Measurements from ENCODE around the gene CALD1. TPM values are rescaled to one million over a fixed set of nuclear protein-coding genes. Genes with fewer than 3 reads are reported as not detected.

Gene CALD1
- total RNA-seq, 3 donors from 2014 or later, result 252 to 335 (median 266) TPM

DNA sequence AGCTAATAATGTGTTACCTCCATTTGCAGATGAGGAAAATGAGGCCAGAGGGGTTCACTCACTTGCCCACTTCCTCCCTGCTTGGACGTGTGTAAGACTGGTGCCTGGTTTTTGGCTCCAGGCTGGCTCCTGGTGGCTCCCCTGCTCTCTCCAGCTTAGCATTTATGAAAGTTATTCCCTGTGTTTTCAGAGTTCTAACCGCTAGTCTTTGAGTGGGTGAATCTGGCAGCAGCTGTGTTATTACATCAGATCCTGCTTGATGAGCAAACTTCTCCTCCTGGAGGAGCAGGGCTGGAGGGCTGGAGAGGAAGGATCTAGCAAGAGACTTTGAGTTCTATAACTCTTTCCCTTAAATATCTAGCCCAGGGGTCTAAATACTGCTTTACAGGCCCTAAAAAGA lies 125.9 kb downstream of the CALD1 start:
- no peaks in the 10 kb centered on the region for H3K27me3 ChIP-seq
- peak in 1 of 2 donors; percentile 88 for DNase-seq (ENCODE audit: low spot score in 2 of 2)
- H3K4me3 ChIP-seq, result peak overlapping the region in 1 of 3 donors; percentile 17
- no peaks in the 10 kb centered on the region for H3K36me3 ChIP-seq
- peaks cover 3 to 7% of the 10 kb centered on the region in 2 donors for H3K4me1 ChIP-seq
- TF ChIP-seq POLR2A (IDR thresholded peaks at IDR 0.05), result no peak
- TF ChIP-seq POLR2AphosphoS5 (IDR thresholded peaks at IDR 0.05), result peak in 1 of 3 donors; percentile 62
- TF ChIP-seq, protein P1, sequence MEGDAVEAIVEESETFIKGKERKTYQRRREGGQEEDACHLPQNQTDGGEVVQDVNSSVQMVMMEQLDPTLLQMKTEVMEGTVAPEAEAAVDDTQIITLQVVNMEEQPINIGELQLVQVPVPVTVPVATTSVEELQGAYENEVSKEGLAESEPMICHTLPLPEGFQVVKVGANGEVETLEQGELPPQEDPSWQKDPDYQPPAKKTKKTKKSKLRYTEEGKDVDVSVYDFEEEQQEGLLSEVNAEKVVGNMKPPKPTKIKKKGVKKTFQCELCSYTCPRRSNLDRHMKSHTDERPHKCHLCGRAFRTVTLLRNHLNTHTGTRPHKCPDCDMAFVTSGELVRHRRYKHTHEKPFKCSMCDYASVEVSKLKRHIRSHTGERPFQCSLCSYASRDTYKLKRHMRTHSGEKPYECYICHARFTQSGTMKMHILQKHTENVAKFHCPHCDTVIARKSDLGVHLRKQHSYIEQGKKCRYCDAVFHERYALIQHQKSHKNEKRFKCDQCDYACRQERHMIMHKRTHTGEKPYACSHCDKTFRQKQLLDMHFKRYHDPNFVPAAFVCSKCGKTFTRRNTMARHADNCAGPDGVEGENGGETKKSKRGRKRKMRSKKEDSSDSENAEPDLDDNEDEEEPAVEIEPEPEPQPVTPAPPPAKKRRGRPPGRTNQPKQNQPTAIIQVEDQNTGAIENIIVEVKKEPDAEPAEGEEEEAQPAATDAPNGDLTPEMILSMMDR (IDR thresholded peaks at IDR 0.05), result peak in 1 of 3 donors; percentile 44
- intact Hi-C loops (cut with DNase I; ENCODE audit: low total_unique reads), result no loop called here
- H3K27ac ChIP-seq, result peak overlapping the region; percentile 71 to 87
- no peaks in the 10 kb centered on the region for H3K9me3 ChIP-seq

DNA sequence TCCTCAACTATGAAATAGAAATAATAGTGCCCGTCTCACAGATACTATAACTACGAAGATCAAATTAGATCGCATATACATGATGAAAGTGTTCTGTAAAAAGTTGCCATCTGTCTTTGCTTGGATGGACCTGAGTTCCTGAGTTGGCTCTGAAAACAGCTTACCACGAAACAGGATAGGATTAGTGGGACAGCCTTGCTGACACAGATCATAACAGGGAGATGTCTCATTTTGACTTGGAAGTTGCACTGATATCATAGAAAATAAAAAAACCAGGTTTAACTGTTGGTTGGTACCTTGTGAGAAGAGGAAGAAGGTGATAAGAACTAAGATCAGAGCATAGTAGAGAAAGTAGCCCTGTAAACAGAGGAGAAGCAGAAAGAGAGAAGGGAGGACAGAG lies 127.6 kb downstream of the CALD1 start:
- H3K9me3 ChIP-seq, result no peaks in the 10 kb centered on the region
- peak overlapping the region in 1 of 2 donors; percentile 87 for H3K27ac ChIP-seq
- TF ChIP-seq POLR2A (IDR thresholded peaks at IDR 0.05), result no peak
- TF ChIP-seq POLR2AphosphoS5 (IDR thresholded peaks at IDR 0.05), result no peak
- TF ChIP-seq, protein P1 (IDR thresholded peaks at IDR 0.05), result no peak
- no peaks in the 10 kb centered on the region for H3K36me3 ChIP-seq
- H3K27me3 ChIP-seq, result no peaks in the 10 kb centered on the region
- peaks cover 3 to 7% of the 10 kb centered on the region in 2 donors for H3K4me1 ChIP-seq
- intact Hi-C loops (cut with DNase I; ENCODE audit: low total_unique reads), result no loop called here
- no peak overlapping the region for H3K4me3 ChIP-seq
- DNase-seq (ENCODE audit: low spot score in 2 of 2), result no peak

DNA sequence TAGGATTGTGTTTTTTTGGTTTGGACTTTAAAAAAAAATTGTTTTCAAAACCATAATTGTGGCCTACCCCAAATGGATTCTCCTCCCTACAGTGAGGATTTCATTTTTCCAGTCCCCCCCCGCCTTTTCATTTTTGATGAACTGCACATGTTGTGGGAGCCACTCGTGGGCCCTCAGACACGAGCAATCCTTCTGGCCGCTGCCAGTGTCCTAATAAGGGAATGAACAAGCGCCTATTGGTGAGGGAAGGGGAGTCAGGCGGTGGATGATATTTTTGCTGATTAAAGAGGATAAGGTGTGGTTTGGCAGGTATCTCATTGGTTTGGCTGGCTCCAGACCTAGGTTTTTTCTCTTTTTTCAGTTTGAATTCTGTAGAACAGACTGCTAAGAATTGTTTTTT lies 128.2 kb downstream of the CALD1 start:
- intact Hi-C loops (cut with DNase I; ENCODE audit: low total_unique reads), result no loop called here
- peak in 1 of 2 donors; percentile 83 for DNase-seq (ENCODE audit: low spot score in 2 of 2)
- no peak for TF ChIP-seq POLR2A (IDR thresholded peaks at IDR 0.05)
- peak in 1 of 3 donors; percentile 56 for TF ChIP-seq POLR2AphosphoS5 (IDR thresholded peaks at IDR 0.05)
- TF ChIP-seq, protein P1 (IDR thresholded peaks at IDR 0.05), result peak in 1 of 3 donors; percentile 24
- Histone ChIP-seq H3K4me1 (peaks cover 3 to 7% of the 10 kb centered on the region in 2 donors), H3K27me3 (no peaks in the 10 kb centered on the region), H3K4me3 (no peak overlapping the region), H3K9me3 (no peaks in the 10 kb centered on the region), H3K27ac (peak overlapping the region; percentile 41 to 87), H3K36me3 (no peaks in the 10 kb centered on the region)

DNA sequence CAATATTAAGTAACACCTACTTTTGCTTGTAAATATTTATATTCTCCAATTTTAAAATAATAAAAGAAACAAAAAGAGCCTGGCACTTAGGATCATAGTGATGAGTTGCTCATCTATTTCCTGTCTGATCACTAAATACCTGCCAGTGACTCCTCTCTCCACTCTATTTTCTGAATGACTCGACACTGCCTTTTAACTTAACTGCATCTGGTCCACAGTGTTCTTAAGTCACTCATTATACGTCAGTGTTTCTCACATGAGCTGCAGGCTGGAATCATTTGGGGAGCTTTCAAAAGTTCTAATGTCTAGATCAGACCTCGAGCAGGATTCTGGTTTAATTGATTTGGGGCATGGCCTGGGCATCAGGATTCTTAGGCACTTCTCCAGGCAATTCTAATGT lies 128.9 kb downstream of the CALD1 start:
- peak overlapping the region; percentile 50 to 87 for H3K27ac ChIP-seq
- no peaks in the 10 kb centered on the region for H3K9me3 ChIP-seq
- TF ChIP-seq POLR2A (IDR thresholded peaks at IDR 0.05), result no peak
- TF ChIP-seq, protein P1 (IDR thresholded peaks at IDR 0.05), result no peak
- TF ChIP-seq POLR2AphosphoS5 (IDR thresholded peaks at IDR 0.05), result no peak

DNA sequence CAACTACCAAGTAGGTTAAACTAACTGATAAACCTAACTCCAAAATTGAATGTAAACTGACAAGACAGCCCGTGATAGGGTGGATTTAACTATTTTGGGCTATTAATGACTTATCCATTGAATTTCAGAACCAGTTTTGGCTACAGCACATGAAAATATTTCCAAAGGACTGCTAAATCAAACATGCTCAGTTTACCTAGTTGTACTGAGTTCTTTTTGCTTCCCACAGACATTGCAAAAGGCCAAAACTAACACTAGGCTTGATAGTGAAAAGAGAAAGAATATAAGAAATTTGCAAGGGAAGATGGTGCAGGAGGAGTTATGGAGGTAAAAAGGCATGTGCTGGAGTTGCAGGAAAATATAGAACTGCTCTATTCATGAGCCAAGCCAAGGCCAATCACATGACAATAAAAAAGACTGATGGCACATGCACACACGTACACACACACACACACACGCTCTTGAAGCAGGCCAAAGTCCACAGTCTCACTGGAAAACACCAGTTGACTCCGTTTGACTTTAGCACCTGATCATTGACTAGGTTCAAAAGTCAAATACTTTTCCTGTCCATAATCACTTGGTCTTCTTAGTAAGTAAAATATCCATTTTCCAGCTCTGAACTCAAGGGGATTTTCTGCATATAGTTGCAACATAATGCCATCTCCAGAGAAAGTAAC lies 130.9 kb downstream of the CALD1 start:
- TF ChIP-seq POLR2A (IDR thresholded peaks at IDR 0.05) (no peak), POLR2AphosphoS5 (IDR thresholded peaks at IDR 0.05) (no peak)
- TF ChIP-seq, protein P1 (IDR thresholded peaks at IDR 0.05), result no peak
- no peak overlapping the region for H3K27ac ChIP-seq
- no peaks in the 10 kb centered on the region for H3K9me3 ChIP-seq
- intact Hi-C loops (cut with DNase I; ENCODE audit: low total_unique reads), result no loop called here
- no peak overlapping the region for H3K4me3 ChIP-seq
- DNase-seq (ENCODE audit: low spot score in 2 of 2), result no peak
- H3K27me3 ChIP-seq, result no peaks in the 10 kb centered on the region
- peaks cover 0 to 3% of the 10 kb centered on the region in 2 donors for H3K4me1 ChIP-seq
- no peaks in the 10 kb centered on the region for H3K36me3 ChIP-seq

More for the DNA sequence above, 128.9 kb downstream of the CALD1 start:
- H3K4me1 ChIP-seq, result peaks cover under 1 to 3% of the 10 kb centered on the region in 2 donors
- no peaks in the 10 kb centered on the region for H3K36me3 ChIP-seq
- H3K27me3 ChIP-seq, result no peaks in the 10 kb centered on the region
- no peak overlapping the region for H3K4me3 ChIP-seq
- intact Hi-C loops (cut with DNase I; ENCODE audit: low total_unique reads), result no loop called here
- DNase-seq (ENCODE audit: low spot score in 2 of 2), result no peak
